Pancreas (tissue), 10 donors: ENCODE results near the gene KIAA0930. TPM values are rescaled to one million over a fixed set of nuclear protein-coding genes. Genes with fewer than 3 reads are reported as not detected.

Experiments used
- ATAC-seq, 4 donors: fragments of 200-7000 bp; cut with Tn5 transposase; one replicate each; pipeline versions ENCODE4 v1.8.0 to v1.9.1; 2020; ENCODE audit warnings: mild to moderate bottlenecking in 4 of 4, moderate library complexity in 4 of 4
- DNase-seq, 6 donors: peaks; one replicate each; pipeline ENCODE4 v3.0.0-alpha.2; 2020
- FAIRE-seq: peaks from 2 replicates; lab custom pipeline; 2012; peaks lifted over from hg19 to GRCh38; lab: Jason Lieb, UNC
- H3K27ac ChIP-seq, 4 donors: fragments of 200-600 bp; sonication (generic); 1 replicate in 3 of 4; 2 replicates in 1 of 4; pipeline versions ENCODE4 v1.5.0 to v1.8.0; 2020
- H3K27me3 ChIP-seq, 4 donors: fragments of 200-600 bp; one replicate each; pipeline ENCODE4 v1.8.0; 2021
- H3K36me3 ChIP-seq, 3 donors: fragments of 200-600 bp; sonication (generic) in 1 of 3; one replicate each; pipeline versions ENCODE4 v1.5.0 to v1.8.0; 2020 to 2021
- H3K4me1 ChIP-seq, 3 donors: fragments of 200-600 bp; one replicate each; pipeline ENCODE4 v1.8.0; 2021
- H3K4me3 ChIP-seq, 4 donors: fragments of 200-600 bp; sonication (generic) in 2 of 4; one replicate each; pipeline versions ENCODE4 v1.5.0 to v1.8.0; 2020 to 2021
- H3K9me3 ChIP-seq, 4 donors: fragments of 200-600 bp; one replicate each; pipeline ENCODE4 v1.8.0; 2021
- CTCF ChIP-seq, 4 donors: fragments of 200-600 bp; sonication (generic) in 3 of 4; IDR thresholded peaks; one replicate each; pipeline versions ENCODE4 v1.5.0 to v1.8.0; 2021; ENCODE audit warnings: antibody characterized with exemption in 4 of 4
- WGBS, 2 donors: extraction: QIAGEN DNeasy Blood & Tissue Kit; methylation state at CpG; one replicate each; pipeline ENCODE4 v1.1.7; 2013; 5-methylcytosine and 5-hydroxymethylcytosine counted together
- intact Hi-C, 3 donors: fragments of 100-400 bp; cut with DNase I; formaldehyde crosslinking; loops; one replicate each; pipeline versions ENCODE4 v1.11.1 to v1.14.2; 2022
- polyA plus RNA-seq, 2 donors: library from polyadenylated mRNA; stranded (reverse); fragments of 200-250 nt; gene quantifications; one replicate each; pipeline ENCODE4 v1.2.3, GENCODE V29; 2013
- total RNA-seq, 6 donors: library from RNA; stranded (reverse); fragmentation: NEBNext Ultra II Directional in 4 of 6; extraction: Animal tissue kit (Norgen Biotek cat#: 25700) in 4 of 6; gene quantifications; one replicate each; pipeline versions ENCODE4 v1.2.1 to v1.2.4, GENCODE V29; 2021 to 2023
- donor health status: healthy with polysubstance abuse.
- donor health status: DM: no; HTN: no; CAD: no; lungs with moderate emphysema.
- donor health status: DM: no; HTN: no; CAD: no.
- donor health status: control.
- donor health status: control.
- donor health status: Bipolar disorder and iron deficiency.
- donor health status: DM: yes; HTN: yes; CAD: no.
- donor health status: DM: no; HTN: no; CAD: no.
- donor health status: DM: no; HTN: no; CAD: no.
- donor health status: DM: yes; HTN: yes; CAD: no.

The KIAA0930 gene
- total and polyA plus RNA-seq, 8 donors = 14.6 to 36.8 (median 20.0) TPM

DNA sequence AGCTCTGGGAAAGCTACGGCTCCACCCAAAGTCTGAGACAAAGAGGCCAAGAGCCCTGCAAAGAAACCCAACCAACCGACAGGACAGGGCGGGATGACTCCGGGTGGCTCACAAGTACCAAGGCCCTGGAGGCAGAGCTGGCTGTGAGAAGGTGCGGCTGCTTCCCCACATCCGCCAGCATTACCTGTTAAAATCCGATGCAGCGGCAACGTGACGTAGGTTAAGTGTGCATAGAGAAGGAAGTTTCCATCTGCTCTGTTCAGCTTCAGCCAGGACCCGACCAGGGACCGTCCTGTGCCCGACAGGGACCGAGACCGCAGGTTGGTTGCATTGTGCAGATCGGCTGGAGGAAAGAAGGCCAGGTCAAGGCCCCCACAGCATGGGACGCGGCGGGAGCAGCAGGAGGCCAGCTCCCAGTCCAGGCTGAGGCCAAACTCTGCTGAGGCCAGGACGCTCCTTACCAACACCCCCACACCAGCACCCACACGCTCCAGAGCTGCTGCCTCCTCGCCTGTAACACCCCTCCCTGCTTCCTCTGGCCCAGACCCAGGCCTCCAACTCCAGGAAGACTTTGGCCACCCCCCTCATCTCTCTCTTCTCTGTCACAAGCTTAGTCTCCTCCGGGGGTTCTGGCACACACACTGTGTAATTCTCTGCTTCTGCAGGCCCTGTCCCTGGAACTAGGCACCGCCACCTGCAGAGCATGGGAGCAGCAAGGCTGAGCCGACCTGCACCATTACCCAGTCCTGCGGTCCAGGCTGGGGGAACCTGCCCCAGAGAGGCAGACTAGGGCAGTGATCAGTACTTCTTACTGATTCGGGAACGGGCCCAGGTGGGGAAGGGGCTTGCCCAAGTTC, 42.9 kb downstream of the KIAA0930 start:
- H3K4me3 ChIP-seq = no peak overlapping the region
- ATAC-seq (no peak), DNase-seq (peak in 1 of 6 donors; percentile 12), FAIRE-seq (no peak)
- no peaks in the 10 kb centered on the region for H3K9me3 ChIP-seq
- H3K27ac ChIP-seq = no peak overlapping the region
- WGBS, 2 donors = 90% methylated on average over 26 to 28 of the region's 28 CpGs
- H3K36me3 ChIP-seq = peaks cover 0 to 26% (median 6%) of the 10 kb centered on the region in 3 donors
- no peaks in the 10 kb centered on the region for H3K4me1 ChIP-seq
- intact Hi-C loops = no loop called here
- no peaks in the 10 kb centered on the region for H3K27me3 ChIP-seq
- no peak for TF ChIP-seq CTCF (IDR thresholded peaks at IDR 0.05)

GRCh38 chr22:45196926-45197605, 43.6 kb downstream of the KIAA0930 start:
- 91 to 94% methylated on average over 33 to 34 of the region's 34 CpGs for WGBS, 2 donors
- Histone ChIP-seq H3K4me3 (no peak overlapping the region), H3K9me3 (no peaks in the 10 kb centered on the region), H3K36me3 (peaks cover 0 to 20% (median 6%) of the 10 kb centered on the region in 3 donors), H3K27me3 (no peaks in the 10 kb centered on the region), H3K27ac (no peak overlapping the region), H3K4me1 (no peaks in the 10 kb centered on the region)
- TF ChIP-seq CTCF (IDR thresholded peaks at IDR 0.05) = no peak
- FAIRE-seq (no peak), ATAC-seq (no peak), DNase-seq (peak in 1 of 6 donors; percentile 20)
- intact Hi-C loops = no loop called here

- intact Hi-C loops = no loop called here
- no peak overlapping the region for H3K27ac ChIP-seq
- no peak overlapping the region for H3K4me3 ChIP-seq
Measured at GRCh38 chr22:45196308-45196707, 44.4 kb downstream of the KIAA0930 start.

DNA sequence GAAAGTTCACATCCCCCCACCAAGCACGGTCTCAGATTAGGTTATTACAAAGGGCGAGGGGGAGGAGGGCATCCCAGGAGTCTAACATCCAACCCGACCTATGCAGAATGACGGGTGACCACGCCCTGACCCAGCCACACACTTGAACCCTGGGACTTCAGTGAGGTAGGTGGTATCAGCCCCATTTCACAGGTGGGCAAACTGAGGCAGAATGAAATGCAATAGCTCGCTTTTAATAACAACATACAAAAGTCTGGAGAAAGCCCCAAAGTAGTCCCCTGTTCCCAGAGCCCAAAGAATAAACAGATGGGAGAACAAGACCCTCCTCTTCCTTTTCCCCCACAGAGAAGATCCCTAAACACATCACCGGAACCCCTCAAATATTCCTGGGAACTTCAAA, 45.1 kb downstream of the KIAA0930 start:
- FAIRE-seq = no peak
- no peak overlapping the region for H3K4me3 ChIP-seq
- no peaks in the 10 kb centered on the region for H3K4me1 ChIP-seq
- H3K27me3 ChIP-seq = no peaks in the 10 kb centered on the region
- H3K36me3 ChIP-seq = peaks cover 0 to 20% (median 6%) of the 10 kb centered on the region in 3 donors
- no peaks in the 10 kb centered on the region for H3K9me3 ChIP-seq
- 89 to 94% methylated on average over 7 of the region's 7 CpGs for WGBS, 2 donors
- no peak overlapping the region for H3K27ac ChIP-seq
- TF ChIP-seq CTCF (IDR thresholded peaks at IDR 0.05) = no peak
- intact Hi-C loops = no loop called here
- no peak for ATAC-seq
- peak in 1 of 6 donors; percentile 8 for DNase-seq

More at GRCh38 chr22:45196308-45196707, 44.4 kb downstream of the KIAA0930 start:
- H3K36me3 ChIP-seq = peaks cover 0 to 20% (median 6%) of the 10 kb centered on the region in 3 donors
- FAIRE-seq = no peak
- no peak for TF ChIP-seq CTCF (IDR thresholded peaks at IDR 0.05)
- no peaks in the 10 kb centered on the region for H3K27me3 ChIP-seq
- ATAC-seq = no peak
- H3K4me1 ChIP-seq = no peaks in the 10 kb centered on the region
- H3K9me3 ChIP-seq = no peaks in the 10 kb centered on the region
- DNase-seq = peak in 1 of 6 donors; percentile 26
- 89 to 93% methylated on average over 16 of the region's 16 CpGs for WGBS, 2 donors
